ENCODE measurements around the gene KATNIP. TPM values are rescaled to one million over a fixed set of nuclear protein-coding genes. Genes with fewer than 3 reads are reported as not detected.

Gene KATNIP
- polyA plus RNA-seq (2013, experiment 1 of 2): 10.7 TPM
- polyA plus RNA-seq (2013, experiment 2 of 2): 12.4 TPM

DNA sequence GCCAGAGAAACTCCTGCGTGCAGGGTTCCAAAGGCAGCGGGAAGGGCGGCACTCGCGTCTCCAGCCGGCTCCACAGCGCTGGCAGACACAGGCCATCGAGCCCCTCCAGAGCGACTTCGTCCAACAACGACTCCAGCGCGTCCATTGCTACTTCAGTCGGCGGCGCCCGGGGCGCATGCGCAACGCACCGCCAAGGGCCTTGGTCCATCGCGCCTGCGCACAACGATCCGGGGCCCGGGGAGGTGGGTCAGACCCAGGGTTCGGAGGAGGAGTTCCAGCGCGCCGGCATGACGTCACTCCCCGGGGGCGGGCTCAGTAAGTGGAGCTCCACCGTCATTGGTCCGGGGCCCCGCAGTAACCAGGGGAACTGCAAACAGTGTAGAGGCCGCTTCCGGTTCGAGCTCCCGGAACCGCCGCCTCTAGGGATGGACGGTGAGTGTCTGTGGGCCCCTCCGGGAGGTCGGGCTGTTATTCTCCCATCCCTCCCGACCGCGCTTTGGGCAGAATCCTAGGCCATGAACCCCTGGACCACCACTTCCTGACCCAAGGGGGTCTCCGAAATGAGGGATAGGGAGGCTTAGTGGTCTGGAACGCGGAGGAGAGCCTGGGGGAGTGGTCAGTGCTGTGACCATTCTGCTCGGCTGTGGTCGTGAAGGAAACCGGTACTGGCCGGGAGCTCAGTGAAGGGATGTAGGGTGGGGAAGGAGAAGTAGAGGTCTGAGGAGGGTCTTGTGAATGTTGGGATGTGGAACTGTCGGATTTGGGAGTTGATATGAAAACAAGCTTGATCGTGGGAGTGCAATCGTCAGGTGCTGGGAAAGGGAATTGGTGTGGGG is at the start of gene KATNIP, which contains the start of gene GTF3C1:
KATNIP (plus strand) TSS at position 399 of the 836 bp plus-strand sequence; CDS start at position 426, 27 bp downstream.
GTF3C1 (minus strand) TSS at position 168 of the 836 bp plus-strand sequence; CDS start at position 145, 23 bp downstream.
- H3K27ac ChIP-seq (ENCODE audit: low read depth, low read length, severe bottlenecking): peak within 1 kb of the TSS; percentile 92
- H3K9me3 ChIP-seq (ENCODE audit: control insufficient read depth, low read length): no peaks in the 10 kb centered on the region
- 0 to 1% methylated on average over 47 to 53 of the region's 59 CpGs for WGBS, 2 experiments (ENCODE audit: insufficient coverage in 2 of 2)

GRCh38 chr16:27500801-27501200 is 49.1 kb upstream of the KATNIP start:
- no peaks in the 10 kb centered on the region for H3K9me3 ChIP-seq (ENCODE audit: control insufficient read depth, low read length)
- no peaks in the 10 kb centered on the region for H3K4me1 ChIP-seq (ENCODE audit: control insufficient read depth, insufficient read depth, low read length, poor library complexity, severe bottlenecking)
- no peak overlapping the region for H3K4me3 ChIP-seq (ENCODE audit: extremely low read depth, insufficient read depth, low read length, poor library complexity, severe bottlenecking)
- H3K27ac ChIP-seq (ENCODE audit: low read depth, low read length, severe bottlenecking): no peak overlapping the region
- WGBS, 2 experiments (ENCODE audit: insufficient coverage in 2 of 2): 89 to 90% methylated on average over 3 of the region's 3 CpGs
- H3K36me3 ChIP-seq (ENCODE audit: control insufficient read depth, insufficient read depth, low read length): peaks cover 97% of the 10 kb centered on the region

More for the DNA sequence above, at the start of gene KATNIP, which contains the start of gene GTF3C1:
- Histone ChIP-seq H3K4me1 (ENCODE audit: control insufficient read depth, insufficient read depth, low read length, poor library complexity, severe bottlenecking) (no peaks in the 10 kb centered on the region), H3K4me3 (ENCODE audit: extremely low read depth, insufficient read depth, low read length, poor library complexity, severe bottlenecking) (peak within 1 kb of the TSS; percentile 91), H3K36me3 (ENCODE audit: control insufficient read depth, insufficient read depth, low read length) (peaks cover 9% of the 10 kb centered on the region)

DNA sequence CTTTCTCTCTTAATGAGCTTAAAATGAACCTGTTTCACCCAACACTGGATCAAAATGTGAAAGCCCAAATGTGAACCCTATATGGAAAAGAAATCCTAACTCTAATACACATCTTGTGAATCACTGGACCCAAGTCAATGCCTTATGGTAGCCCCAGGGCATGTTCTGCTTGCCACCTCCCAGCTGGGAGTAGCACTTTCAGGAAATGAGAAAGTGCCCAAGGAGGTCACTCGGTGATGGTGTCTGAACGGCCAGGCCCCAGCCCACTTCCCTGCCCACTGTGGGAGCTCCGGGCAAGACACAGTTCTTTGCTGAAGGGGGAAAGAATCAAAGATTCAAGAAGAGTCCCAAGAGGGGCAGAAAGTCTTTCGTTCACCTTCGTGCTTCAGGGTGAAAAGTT is 46.3 kb upstream of the KATNIP start:
- WGBS, 2 experiments (ENCODE audit: insufficient coverage in 2 of 2): 92 to 94% methylated on average over 4 to 5 of the region's 5 CpGs
- no peaks in the 10 kb centered on the region for H3K9me3 ChIP-seq (ENCODE audit: control insufficient read depth, low read length)
- H3K4me3 ChIP-seq (ENCODE audit: extremely low read depth, insufficient read depth, low read length, poor library complexity, severe bottlenecking): no peak overlapping the region
- no peaks in the 10 kb centered on the region for H3K4me1 ChIP-seq (ENCODE audit: control insufficient read depth, insufficient read depth, low read length, poor library complexity, severe bottlenecking)
- H3K36me3 ChIP-seq (ENCODE audit: control insufficient read depth, insufficient read depth, low read length): peaks cover 98% of the 10 kb centered on the region
- H3K27ac ChIP-seq (ENCODE audit: low read depth, low read length, severe bottlenecking): no peak overlapping the region

DNA sequence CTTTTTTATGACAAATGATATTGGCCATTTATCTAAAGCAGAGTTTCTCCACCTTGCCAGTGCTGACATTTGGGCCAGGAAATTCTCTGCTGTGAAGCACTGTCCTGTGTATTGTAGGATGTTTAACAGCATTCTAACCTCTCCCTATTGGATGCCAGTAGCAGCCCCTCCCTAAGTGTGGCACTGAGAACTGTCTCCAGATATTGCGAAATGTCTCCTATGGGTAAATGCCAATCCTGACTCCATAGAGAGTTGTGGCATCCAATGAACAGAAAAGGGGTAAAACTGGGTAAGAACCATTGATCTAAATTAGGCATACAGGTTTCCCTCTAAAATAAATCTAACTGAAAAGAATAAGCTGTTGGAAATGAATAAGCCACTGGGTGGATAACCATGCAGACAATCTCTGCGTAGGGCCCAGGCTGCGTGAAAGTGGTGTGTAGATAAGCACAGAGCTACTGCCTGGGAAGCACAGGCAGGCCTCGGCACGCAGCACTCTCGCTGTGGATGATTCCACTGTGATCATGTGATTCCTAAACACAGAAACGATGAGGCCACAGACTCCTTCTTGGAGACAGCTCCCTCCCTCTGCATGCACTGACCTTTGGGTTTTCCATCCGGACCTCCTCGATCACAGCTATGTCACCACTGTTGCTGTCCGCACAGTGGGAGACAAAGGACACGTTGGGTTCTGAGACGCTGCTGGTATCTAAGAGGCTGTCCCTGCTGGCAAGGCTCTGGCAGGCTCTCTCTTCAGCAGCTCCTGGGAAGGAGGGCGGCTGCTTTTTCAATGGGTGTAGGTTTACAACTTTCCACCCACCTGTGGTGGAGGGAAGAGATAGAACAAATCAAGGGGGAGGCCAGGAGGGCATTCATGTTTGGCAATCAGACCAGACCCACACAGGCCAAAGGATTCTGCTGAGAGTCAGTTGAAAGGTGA is 44.4 kb upstream of the KATNIP start:
- H3K4me1 ChIP-seq (ENCODE audit: control insufficient read depth, insufficient read depth, low read length, poor library complexity, severe bottlenecking): no peaks in the 10 kb centered on the region
- WGBS, 2 experiments (ENCODE audit: insufficient coverage in 2 of 2): 92% methylated on average over 10 to 12 of the region's 13 CpGs
- H3K9me3 ChIP-seq (ENCODE audit: control insufficient read depth, low read length): no peaks in the 10 kb centered on the region
- H3K4me3 ChIP-seq (ENCODE audit: extremely low read depth, insufficient read depth, low read length, poor library complexity, severe bottlenecking): no peak overlapping the region
- H3K27ac ChIP-seq (ENCODE audit: low read depth, low read length, severe bottlenecking): no peak overlapping the region
- peaks cover 95% of the 10 kb centered on the region for H3K36me3 ChIP-seq (ENCODE audit: control insufficient read depth, insufficient read depth, low read length)

DNA sequence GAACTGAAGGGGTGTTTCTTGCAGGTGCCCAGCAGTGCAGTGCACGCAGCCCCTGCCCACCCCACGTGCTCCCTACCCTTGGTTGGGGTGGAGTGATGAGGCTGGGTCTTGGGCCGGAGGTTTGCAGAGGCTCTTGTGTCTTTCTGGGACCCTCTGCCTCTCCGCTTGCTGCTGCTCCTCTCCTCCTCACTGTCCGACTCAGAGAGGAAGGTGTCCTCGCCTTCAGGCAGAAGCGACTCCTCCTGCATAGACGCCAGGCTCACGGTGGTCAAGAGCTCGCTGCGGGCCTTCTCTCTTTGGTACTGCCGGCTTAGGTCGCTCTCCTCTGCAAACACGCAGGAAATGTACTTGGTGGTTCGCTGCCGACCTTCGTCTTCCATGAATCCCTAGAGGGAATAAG is 43.2 kb upstream of the KATNIP start:
- Histone ChIP-seq H3K4me1 (ENCODE audit: control insufficient read depth, insufficient read depth, low read length, poor library complexity, severe bottlenecking) (no peaks in the 10 kb centered on the region), H3K36me3 (ENCODE audit: control insufficient read depth, insufficient read depth, low read length) (peaks cover 95% of the 10 kb centered on the region), H3K4me3 (ENCODE audit: extremely low read depth, insufficient read depth, low read length, poor library complexity, severe bottlenecking) (no peak overlapping the region), H3K27ac (ENCODE audit: low read depth, low read length, severe bottlenecking) (no peak overlapping the region), H3K9me3 (ENCODE audit: control insufficient read depth, low read length) (no peaks in the 10 kb centered on the region)
- 97 to 98% methylated on average over 11 to 17 of the region's 17 CpGs for WGBS, 2 experiments (ENCODE audit: insufficient coverage in 2 of 2)

GRCh38 chr16:27508476-27508875 is 41.5 kb upstream of the KATNIP start:
- Histone ChIP-seq H3K27ac (ENCODE audit: low read depth, low read length, severe bottlenecking) (no peak overlapping the region), H3K4me3 (ENCODE audit: extremely low read depth, insufficient read depth, low read length, poor library complexity, severe bottlenecking) (no peak overlapping the region), H3K36me3 (ENCODE audit: control insufficient read depth, insufficient read depth, low read length) (peaks cover 95% of the 10 kb centered on the region), H3K9me3 (ENCODE audit: control insufficient read depth, low read length) (no peaks in the 10 kb centered on the region), H3K4me1 (ENCODE audit: control insufficient read depth, insufficient read depth, low read length, poor library complexity, severe bottlenecking) (no peaks in the 10 kb centered on the region)
- WGBS, 2 experiments (ENCODE audit: insufficient coverage in 2 of 2): 87 to 98% methylated on average over 7 of the region's 9 CpGs

- Histone ChIP-seq H3K27ac (ENCODE audit: low read depth, low read length, severe bottlenecking) (no peak overlapping the region), H3K4me3 (ENCODE audit: extremely low read depth, insufficient read depth, low read length, poor library complexity, severe bottlenecking) (no peak overlapping the region), H3K36me3 (ENCODE audit: control insufficient read depth, insufficient read depth, low read length) (peaks cover 93% of the 10 kb centered on the region), H3K4me1 (ENCODE audit: control insufficient read depth, insufficient read depth, low read length, poor library complexity, severe bottlenecking) (no peaks in the 10 kb centered on the region), H3K9me3 (ENCODE audit: control insufficient read depth, low read length) (no peaks in the 10 kb centered on the region)
- WGBS, 2 experiments (ENCODE audit: insufficient coverage in 2 of 2): 93 to 96% methylated on average over 17 to 20 of the region's 22 CpGs
These were observed 38.1 kb upstream of the KATNIP start for GRCh38 chr16:27511657-27512448.

DNA sequence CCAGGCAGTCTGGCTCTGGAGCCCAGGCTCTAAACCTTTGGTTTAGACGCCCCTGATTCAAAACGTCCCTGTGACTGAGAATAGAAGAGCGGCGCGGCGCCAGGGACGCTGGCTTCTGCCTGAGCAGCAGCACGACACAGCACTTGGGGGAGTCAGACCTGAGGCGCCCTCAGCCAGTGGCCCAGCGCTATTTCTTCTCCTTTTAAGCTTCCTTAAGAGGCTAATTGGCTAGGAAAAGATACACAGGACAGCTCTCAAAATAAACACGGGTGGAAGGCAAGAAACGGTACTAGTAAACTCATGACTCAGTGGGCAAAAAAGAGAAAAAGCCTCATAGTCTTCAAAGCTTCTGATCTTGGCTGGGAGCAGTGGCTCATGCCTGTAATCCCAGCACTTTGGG is 35.1 kb upstream of the KATNIP start:
- no peaks in the 10 kb centered on the region for H3K4me1 ChIP-seq (ENCODE audit: control insufficient read depth, insufficient read depth, low read length, poor library complexity, severe bottlenecking)
- H3K4me3 ChIP-seq (ENCODE audit: extremely low read depth, insufficient read depth, low read length, poor library complexity, severe bottlenecking): no peak overlapping the region
- H3K36me3 ChIP-seq (ENCODE audit: control insufficient read depth, insufficient read depth, low read length): peaks cover 94% of the 10 kb centered on the region
- H3K9me3 ChIP-seq (ENCODE audit: control insufficient read depth, low read length): no peaks in the 10 kb centered on the region
- WGBS, 2 experiments (ENCODE audit: insufficient coverage in 2 of 2): 98 to 99% methylated on average over 12 of the region's 12 CpGs
- no peak overlapping the region for H3K27ac ChIP-seq (ENCODE audit: low read depth, low read length, severe bottlenecking)

DNA sequence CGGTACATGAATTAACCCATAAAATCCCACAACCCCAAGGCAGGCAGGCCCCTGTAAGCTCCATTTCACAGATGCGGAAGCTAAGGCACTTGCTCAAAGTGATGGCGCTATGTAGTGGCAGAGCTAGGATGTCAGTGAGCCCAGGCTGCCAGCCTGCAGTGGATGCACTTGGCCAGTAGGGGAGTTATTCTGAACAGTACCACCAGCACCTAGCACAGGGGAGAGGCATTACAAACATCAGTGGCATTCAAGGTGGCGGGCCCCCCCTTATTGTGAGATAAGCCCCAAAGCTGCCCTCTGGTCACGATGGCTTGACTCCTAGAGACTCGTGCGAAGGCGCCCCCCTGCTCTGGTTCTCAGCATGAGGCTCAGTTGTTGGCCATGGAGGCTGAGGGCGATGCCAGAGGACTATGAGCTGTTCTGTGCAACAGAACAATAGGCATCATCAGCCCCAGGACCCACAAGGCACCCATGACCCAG is 34.0 kb upstream of the KATNIP start:
- 90% methylated on average over 8 of the region's 9 CpGs for WGBS, 2 experiments (ENCODE audit: insufficient coverage in 2 of 2)
- H3K36me3 ChIP-seq (ENCODE audit: control insufficient read depth, insufficient read depth, low read length): peaks cover 95% of the 10 kb centered on the region
- no peaks in the 10 kb centered on the region for H3K9me3 ChIP-seq (ENCODE audit: control insufficient read depth, low read length)
- H3K27ac ChIP-seq (ENCODE audit: low read depth, low read length, severe bottlenecking): no peak overlapping the region
- H3K4me3 ChIP-seq (ENCODE audit: extremely low read depth, insufficient read depth, low read length, poor library complexity, severe bottlenecking): no peak overlapping the region
- H3K4me1 ChIP-seq (ENCODE audit: control insufficient read depth, insufficient read depth, low read length, poor library complexity, severe bottlenecking): peaks cover under 1% of the 10 kb centered on the region

- Histone ChIP-seq H3K9me3 (ENCODE audit: control insufficient read depth, low read length) (no peaks in the 10 kb centered on the region), H3K27ac (ENCODE audit: low read depth, low read length, severe bottlenecking) (no peak overlapping the region), H3K4me1 (ENCODE audit: control insufficient read depth, insufficient read depth, low read length, poor library complexity, severe bottlenecking) (peaks cover 5% of the 10 kb centered on the region), H3K36me3 (ENCODE audit: control insufficient read depth, insufficient read depth, low read length) (peaks cover 95% of the 10 kb centered on the region), H3K4me3 (ENCODE audit: extremely low read depth, insufficient read depth, low read length, poor library complexity, severe bottlenecking) (no peak overlapping the region)
- WGBS, 2 experiments (ENCODE audit: insufficient coverage in 2 of 2): 97 to 99% methylated on average over 10 to 11 of the region's 11 CpGs
These were observed 33.6 kb upstream of the KATNIP start for GRCh38 chr16:27516365-27516764.
